Activated T-cell treated with anti-CD3 and anti-CD28 coated beads, Interleukin-2, amount 50 U/mL, for 24 hours (primary cell): Measurements from ENCODE around the gene EGFL7.

Source experiments
- DNase-seq: peaks from one replicate; pipeline ENCODE4 v3.0.0-alpha.2; 2020
- H3K27ac Mint-ChIP-seq: 2 replicates; pipeline ENCODE4 v1.8.0; 2020; ENCODE audit warnings: mild to moderate bottlenecking, mixed read lengths
- H3K27me3 Mint-ChIP-seq: 2 replicates; pipeline ENCODE4 v1.8.0; 2020; ENCODE audit warnings: mixed read lengths
- H3K36me3 Mint-ChIP-seq: 2 replicates; pipeline ENCODE4 v1.8.0; 2020; ENCODE audit warnings: low read depth, mixed read lengths
- H3K4me1 Mint-ChIP-seq: 2 replicates; pipeline ENCODE4 v1.8.0; 2020; ENCODE audit warnings: low read depth, mixed read lengths
- H3K4me3 Mint-ChIP-seq: 2 replicates; pipeline ENCODE4 v1.8.0; 2020; ENCODE audit warnings: mild to moderate bottlenecking, moderate library complexity, mixed read lengths
- H3K9me3 Mint-ChIP-seq: 2 replicates; pipeline ENCODE4 v1.8.0; 2020; ENCODE audit warnings: mixed read lengths

Gene EGFL7

GRCh38 chr9:136662656-136663581, at the start of gene EGFL7:
TSS of gene EGFL7 (plus strand) at chr9:136662916. CDS start at chr9:136668283, 5,367 bp downstream.
- Mint-ChIP-seq H3K27me3 (peaks cover 48% of the 10 kb centered on the region), H3K36me3 (no peaks in the 10 kb centered on the region), H3K4me3 (no peak within 1 kb of the TSS), H3K4me1 (peaks cover 10% of the 10 kb centered on the region), H3K9me3 (no peaks in the 10 kb centered on the region), H3K27ac (no peak within 1 kb of the TSS)
- DNase-seq = no peak

GRCh38 chr9:136613824-136614371, 48.8 kb upstream of the EGFL7 start:
- Mint-ChIP-seq H3K27me3 (no peaks in the 10 kb centered on the region), H3K36me3 (no peaks in the 10 kb centered on the region), H3K4me3 (no peak overlapping the region), H3K27ac (no peak overlapping the region), H3K9me3 (no peaks in the 10 kb centered on the region), H3K4me1 (no peaks in the 10 kb centered on the region)
- no peak for DNase-seq

GRCh38 chr9:136614372-136614922, 48.3 kb upstream of the EGFL7 start:
- H3K27ac Mint-ChIP-seq = no peak overlapping the region
- H3K9me3 Mint-ChIP-seq = no peaks in the 10 kb centered on the region
- DNase-seq = no peak
- H3K36me3 Mint-ChIP-seq = no peaks in the 10 kb centered on the region
- no peaks in the 10 kb centered on the region for H3K4me1 Mint-ChIP-seq
- H3K27me3 Mint-ChIP-seq = peaks cover 4% of the 10 kb centered on the region
- no peak overlapping the region for H3K4me3 Mint-ChIP-seq

- Mint-ChIP-seq H3K9me3 (no peaks in the 10 kb centered on the region), H3K27ac (no peak overlapping the region), H3K4me3 (no peak overlapping the region), H3K36me3 (no peaks in the 10 kb centered on the region), H3K4me1 (no peaks in the 10 kb centered on the region), H3K27me3 (peaks cover 6% of the 10 kb centered on the region)
- no peak for DNase-seq
Measured at GRCh38 chr9:136614967-136615623, 47.6 kb upstream of the EGFL7 start.

- Mint-ChIP-seq H3K27ac (no peak overlapping the region), H3K9me3 (no peaks in the 10 kb centered on the region), H3K36me3 (no peaks in the 10 kb centered on the region), H3K27me3 (peaks cover 6% of the 10 kb centered on the region), H3K4me1 (no peaks in the 10 kb centered on the region), H3K4me3 (no peak overlapping the region)
- no peak for DNase-seq
Measured at GRCh38 chr9:136615631-136616306, 46.9 kb upstream of the EGFL7 start.

- Mint-ChIP-seq H3K27me3 (peaks cover 6% of the 10 kb centered on the region), H3K4me3 (no peak overlapping the region), H3K36me3 (no peaks in the 10 kb centered on the region), H3K9me3 (no peaks in the 10 kb centered on the region), H3K4me1 (no peaks in the 10 kb centered on the region), H3K27ac (no peak overlapping the region)
- no peak for DNase-seq
Measured at GRCh38 chr9:136616307-136616635, 46.4 kb upstream of the EGFL7 start.

- DNase-seq = no peak
- no peaks in the 10 kb centered on the region for H3K36me3 Mint-ChIP-seq
- no peaks in the 10 kb centered on the region for H3K9me3 Mint-ChIP-seq
- peaks cover 6% of the 10 kb centered on the region for H3K27me3 Mint-ChIP-seq
- no peak overlapping the region for H3K4me3 Mint-ChIP-seq
- H3K27ac Mint-ChIP-seq = no peak overlapping the region
- H3K4me1 Mint-ChIP-seq = no peaks in the 10 kb centered on the region
Measured at GRCh38 chr9:136616948-136617695, 45.6 kb upstream of the EGFL7 start.

- no peak overlapping the region for H3K4me3 Mint-ChIP-seq
- H3K36me3 Mint-ChIP-seq = no peaks in the 10 kb centered on the region
- no peaks in the 10 kb centered on the region for H3K4me1 Mint-ChIP-seq
- H3K9me3 Mint-ChIP-seq = no peaks in the 10 kb centered on the region
- no peak for DNase-seq
- H3K27me3 Mint-ChIP-seq = peaks cover 8% of the 10 kb centered on the region
- H3K27ac Mint-ChIP-seq = no peak overlapping the region
Measured at GRCh38 chr9:136617746-136618579, 44.8 kb upstream of the EGFL7 start.

GRCh38 chr9:136618580-136619547, 43.9 kb upstream of the EGFL7 start:
- no peak overlapping the region for H3K4me3 Mint-ChIP-seq

GRCh38 chr9:136619742-136620440, 42.8 kb upstream of the EGFL7 start:
- Mint-ChIP-seq H3K4me3 (no peak overlapping the region), H3K27ac (no peak overlapping the region), H3K36me3 (no peaks in the 10 kb centered on the region), H3K4me1 (no peaks in the 10 kb centered on the region), H3K9me3 (no peaks in the 10 kb centered on the region), H3K27me3 (peaks cover 10% of the 10 kb centered on the region)
- DNase-seq = no peak

More at GRCh38 chr9:136618580-136619547, 43.9 kb upstream of the EGFL7 start:
- Mint-ChIP-seq H3K27ac (no peak overlapping the region), H3K9me3 (no peaks in the 10 kb centered on the region), H3K36me3 (no peaks in the 10 kb centered on the region), H3K27me3 (peaks cover 10% of the 10 kb centered on the region), H3K4me1 (no peaks in the 10 kb centered on the region)
- DNase-seq = no peak

- Mint-ChIP-seq H3K27ac (no peak overlapping the region), H3K9me3 (no peaks in the 10 kb centered on the region), H3K27me3 (peaks cover 12% of the 10 kb centered on the region), H3K4me1 (no peaks in the 10 kb centered on the region), H3K4me3 (no peak overlapping the region), H3K36me3 (no peaks in the 10 kb centered on the region)
- DNase-seq = no peak
Measured at GRCh38 chr9:136620441-136621018, 42.2 kb upstream of the EGFL7 start.
